ENCODE results near the gene ALK. TPM values are rescaled to one million over a fixed set of nuclear protein-coding genes. Genes with fewer than 3 reads are reported as not detected.

ALK gene
- polyA plus RNA-seq, 2 of the 4 experiments (the other 2 are of a cell fraction) = not detected

DNA sequence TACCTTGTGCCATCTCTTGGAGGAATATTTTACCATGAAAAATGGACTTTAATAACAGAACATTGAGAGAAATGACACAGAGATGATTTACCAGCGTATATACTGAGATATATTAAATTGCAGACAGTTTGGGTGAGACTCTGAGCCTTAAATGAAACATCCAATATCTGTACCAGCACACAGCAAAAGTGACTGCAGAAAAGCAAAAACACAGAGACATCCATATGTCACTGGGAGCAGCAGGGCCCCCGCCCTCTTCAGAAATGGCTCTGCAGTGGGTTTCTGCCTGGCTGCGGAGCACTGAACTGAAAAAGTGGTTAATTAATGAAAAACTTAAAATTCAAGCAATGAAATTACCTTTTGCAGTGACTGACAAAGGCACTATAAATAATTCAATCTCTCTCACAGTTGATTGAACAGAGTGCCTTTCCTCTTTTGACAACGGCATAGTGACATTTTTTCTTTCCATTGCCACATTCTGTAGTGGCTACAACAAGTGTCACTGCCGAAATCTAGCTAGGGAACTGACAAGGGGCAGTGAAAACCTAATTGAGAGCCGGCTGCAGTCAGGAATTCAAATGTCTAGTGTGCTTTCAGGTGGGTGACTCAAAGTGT lies 353.4 kb downstream of the ALK start:
- ChIA-PET CTCF (interaction anchor here (0.6 kb wide), 1 partner anchor 11 kb away, joined by 3 read pairs; no protein-coding TSS in a partner anchor), POLR2A (no interaction called here)
- no peak for FAIRE-seq

GRCh38 chr2:29563697-29564096 lies 357.7 kb downstream of the ALK start:
- ChIA-PET CTCF (no interaction called here), POLR2A (no interaction called here)
- no peaks in the 10 kb centered on the region for H3K9me3 ChIP-seq
- no peak overlapping the region for H3K27ac ChIP-seq
- H3K4me2 ChIP-seq = no peak overlapping the region
- TF ChIP-seq CBX8 (IDR thresholded peaks at IDR 0.05) (no peak), E2F6 (IDR thresholded peaks at IDR 0.05; ENCODE audit: borderline replicate concordance, low read depth) (no peak), KDM5A (IDR thresholded peaks at IDR 0.05) (no peak), TP53 (CRISPR knock-in tag; IDR thresholded peaks at IDR 0.05) (no peak)
- TF ChIP-seq, protein P1, sequence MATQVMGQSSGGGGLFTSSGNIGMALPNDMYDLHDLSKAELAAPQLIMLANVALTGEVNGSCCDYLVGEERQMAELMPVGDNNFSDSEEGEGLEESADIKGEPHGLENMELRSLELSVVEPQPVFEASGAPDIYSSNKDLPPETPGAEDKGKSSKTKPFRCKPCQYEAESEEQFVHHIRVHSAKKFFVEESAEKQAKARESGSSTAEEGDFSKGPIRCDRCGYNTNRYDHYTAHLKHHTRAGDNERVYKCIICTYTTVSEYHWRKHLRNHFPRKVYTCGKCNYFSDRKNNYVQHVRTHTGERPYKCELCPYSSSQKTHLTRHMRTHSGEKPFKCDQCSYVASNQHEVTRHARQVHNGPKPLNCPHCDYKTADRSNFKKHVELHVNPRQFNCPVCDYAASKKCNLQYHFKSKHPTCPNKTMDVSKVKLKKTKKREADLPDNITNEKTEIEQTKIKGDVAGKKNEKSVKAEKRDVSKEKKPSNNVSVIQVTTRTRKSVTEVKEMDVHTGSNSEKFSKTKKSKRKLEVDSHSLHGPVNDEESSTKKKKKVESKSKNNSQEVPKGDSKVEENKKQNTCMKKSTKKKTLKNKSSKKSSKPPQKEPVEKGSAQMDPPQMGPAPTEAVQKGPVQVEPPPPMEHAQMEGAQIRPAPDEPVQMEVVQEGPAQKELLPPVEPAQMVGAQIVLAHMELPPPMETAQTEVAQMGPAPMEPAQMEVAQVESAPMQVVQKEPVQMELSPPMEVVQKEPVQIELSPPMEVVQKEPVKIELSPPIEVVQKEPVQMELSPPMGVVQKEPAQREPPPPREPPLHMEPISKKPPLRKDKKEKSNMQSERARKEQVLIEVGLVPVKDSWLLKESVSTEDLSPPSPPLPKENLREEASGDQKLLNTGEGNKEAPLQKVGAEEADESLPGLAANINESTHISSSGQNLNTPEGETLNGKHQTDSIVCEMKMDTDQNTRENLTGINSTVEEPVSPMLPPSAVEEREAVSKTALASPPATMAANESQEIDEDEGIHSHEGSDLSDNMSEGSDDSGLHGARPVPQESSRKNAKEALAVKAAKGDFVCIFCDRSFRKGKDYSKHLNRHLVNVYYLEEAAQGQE (IDR thresholded peaks at IDR 0.05) = no peak
- ATAC-seq (no peak), DNase-seq (ENCODE audit: low read depth in 1 of 2, low spot score in 1 of 2) (no peak), FAIRE-seq (no peak)
- H3K4me3 ChIP-seq = no peak overlapping the region
- 36% methylated on average over 1 of the region's 1 CpG for WGBS (ENCODE audit: missing lambda C conversion rate)
- no peaks in the 10 kb centered on the region for H3K4me1 ChIP-seq

More for the DNA sequence above, 353.4 kb downstream of the ALK start:
- H3K9me3 ChIP-seq = no peaks in the 10 kb centered on the region
- TF ChIP-seq, protein P1 (IDR thresholded peaks at IDR 0.05) = no peak
- TF ChIP-seq ELK1 (IDR thresholded peaks at IDR 0.05; ENCODE audit: low read depth, low read length) (no peak), NFE2L2 (conservative IDR thresholded peaks at IDR 0.05; ENCODE audit: low read length) (no peak), TP53 (CRISPR knock-in tag; IDR thresholded peaks at IDR 0.05) (no peak), RAD21 (conservative IDR thresholded peaks at IDR 0.05 in 1 of 2, IDR thresholded peaks at IDR 0.05 in 1 of 2) (no peak), FOSB (CRISPR knock-in tag; IDR thresholded peaks at IDR 0.05) (no peak), MAZ (IDR thresholded peaks at IDR 0.05; ENCODE audit: borderline replicate concordance, low read depth, low read length) (no peak)
- no peak overlapping the region for H3K4me2 ChIP-seq
- WGBS (ENCODE audit: missing lambda C conversion rate) = 7% methylated on average over 6 of the region's 6 CpGs
- no peak overlapping the region for H3K27ac ChIP-seq
- no peak overlapping the region for H3K4me3 ChIP-seq
- no peak for ATAC-seq
- DNase-seq (ENCODE audit: low read depth in 1 of 2, low spot score in 1 of 2) = no peak
- H3K4me1 ChIP-seq = no peaks in the 10 kb centered on the region

DNA sequence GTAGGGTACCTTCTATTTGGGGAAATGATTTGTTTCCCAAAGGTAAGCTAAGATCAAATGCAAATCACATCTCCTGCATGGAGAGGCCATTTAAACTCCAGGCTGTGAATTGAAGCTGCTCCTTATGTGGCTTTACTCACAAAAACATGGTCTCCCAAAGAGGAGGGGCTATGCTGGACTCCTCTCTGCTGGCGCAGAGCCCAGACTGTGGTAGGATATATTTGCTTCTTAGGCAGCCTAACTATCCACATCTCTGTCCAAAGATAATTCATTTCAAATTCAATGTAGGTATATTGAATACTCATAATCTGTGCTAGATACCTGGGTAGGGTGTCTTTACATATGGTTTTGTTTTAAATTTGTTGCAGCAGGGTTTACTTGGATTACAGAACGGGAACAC lies 358.5 kb downstream of the ALK start:
- FAIRE-seq = no peak
- Histone ChIP-seq H3K27ac (no peak overlapping the region), H3K4me1 (no peaks in the 10 kb centered on the region), H3K4me2 (no peak overlapping the region), H3K9me3 (no peaks in the 10 kb centered on the region), H3K4me3 (no peak overlapping the region)
- WGBS (ENCODE audit: missing lambda C conversion rate) = 25% methylated on average over 2 of the region's 2 CpGs
- TF ChIP-seq CHD4 (IDR thresholded peaks at IDR 0.05; ENCODE audit: borderline replicate concordance) = no peak
- no peak for DNase-seq (ENCODE audit: low read depth in 1 of 2, low spot score in 1 of 2)
- CTCF ChIA-PET = no interaction called here
- POLR2A ChIA-PET = no interaction called here
- no peak for ATAC-seq

All from A549 (cell line).